Upper lobe of left lung (tissue), 6 donors: Measurements from ENCODE around the gene PFDN2. TPM values are rescaled to one million over a fixed set of nuclear protein-coding genes. Genes with fewer than 3 reads are reported as not detected.

ENCODE experiments used
- ATAC-seq, 2 donors: fragments of 200-7000 bp; cut with Tn5 transposase; one replicate each; pipeline ENCODE4 v1.9.1; 2022; ENCODE audit warnings: mild to moderate bottlenecking in 2 of 2, moderate library complexity in 2 of 2; ENCODE audit not compliant: low FRiP score in 2 of 2
- DNase-seq, 2 donors: peaks; one replicate each; pipeline ENCODE4 v3.0.0-alpha.2; 2019 to 2020
- H3K27ac ChIP-seq, 4 donors: fragments of 200-600 bp; sonication (generic); one replicate each; pipeline ENCODE4 v1.5.1; 2016 to 2019
- H3K27me3 ChIP-seq, 4 donors: fragments of 200-600 bp; sonication (generic); one replicate each; pipeline ENCODE4 v1.5.1; 2017 to 2019
- H3K36me3 ChIP-seq, 4 donors: fragments of 200-600 bp; sonication (generic); one replicate each; pipeline ENCODE4 v1.5.1; 2016 to 2019
- H3K4me1 ChIP-seq, 4 donors: fragments of 200-600 bp; sonication (generic); one replicate each; pipeline ENCODE4 v1.5.1; 2018 to 2019
- H3K4me3 ChIP-seq, 4 donors: fragments of 200-600 bp; sonication (generic); one replicate each; pipeline ENCODE4 v1.5.1; 2017 to 2019; ENCODE audit warnings: mild to moderate bottlenecking in 2 of 4, moderate library complexity in 1 of 4
- H3K9me3 ChIP-seq, 4 donors: fragments of 200-600 bp; sonication (generic); one replicate each; pipeline ENCODE4 v1.5.1; 2018 to 2019
- EP300 ChIP-seq, 4 donors: sonication (generic); formaldehyde crosslinking; IDR thresholded peaks; one replicate each; pipeline ENCODE4 v1.5.1; 2017; ENCODE audit warnings: antibody characterized with exemption in 4 of 4, control low read depth in 2 of 4
- POLR2A ChIP-seq, 4 donors: fragments of 450-650 bp; IDR thresholded peaks; one replicate each; pipeline ENCODE4 v1.5.1; 2016 to 2017; ENCODE audit warnings: antibody characterized with exemption in 4 of 4, mild to moderate bottlenecking in 2 of 4
- POLR2AphosphoS5 ChIP-seq, 2 donors: sonication (generic); formaldehyde crosslinking; IDR thresholded peaks; one replicate each; pipeline ENCODE4 v1.5.1; 2017; ENCODE audit warnings: antibody characterized with exemption in 2 of 2
- WGBS, 2 donors: methylation state at CpG; one replicate each; pipeline ENCODE4 v1.1.5; 2017 to 2018; 5-methylcytosine and 5-hydroxymethylcytosine counted together
- total RNA-seq, 6 donors: library from RNA; depleted of rRNA in 4 of 6; stranded (reverse); fragments of >200 nt in 4 of 6; gene quantifications; one replicate each; pipeline versions ENCODE4 v1.1.0 to v1.2.1, GENCODE V29; 2016 to 2021
- TF ChIP-seq, protein P1 (sequence below), 6 experiments: fragments of 450-650 bp in 4 of 6; fragments of 200-600 bp in 2 of 6; sonication (generic) in 2 of 6; IDR thresholded peaks; one replicate each; pipeline ENCODE4 v1.5.1; 2016 to 2019; ENCODE audit warnings: antibody characterized with exemption in 6 of 6
- donor health status: DM: no; HTN: no; CAD: no; lungs with moderate emphysema.
- donor health status: DM: no; HTN: yes; CAD: no; lungs with severe emphysema.

Gene PFDN2
- total RNA-seq, 6 donors from 2014 or later: 17.8 to 55.9 (median 41.4) TPM

- DNase-seq (no peak), ATAC-seq (no peak)
- Histone ChIP-seq H3K4me1 (peaks cover 15 to 63% (median 50%) of the 10 kb centered on the region in 4 donors), H3K27ac (peak overlapping the region in 2 of 4 donors; percentile 52 to 79), H3K9me3 (no peaks in the 10 kb centered on the region), H3K27me3 (no peaks in the 10 kb centered on the region), H3K36me3 (no peaks in the 10 kb centered on the region), H3K4me3 (peak overlapping the region in 1 of 4 donors; percentile 3)
- 53% methylated on average over 4 of the region's 4 CpGs for WGBS, 2 donors
- TF ChIP-seq, protein P1, sequence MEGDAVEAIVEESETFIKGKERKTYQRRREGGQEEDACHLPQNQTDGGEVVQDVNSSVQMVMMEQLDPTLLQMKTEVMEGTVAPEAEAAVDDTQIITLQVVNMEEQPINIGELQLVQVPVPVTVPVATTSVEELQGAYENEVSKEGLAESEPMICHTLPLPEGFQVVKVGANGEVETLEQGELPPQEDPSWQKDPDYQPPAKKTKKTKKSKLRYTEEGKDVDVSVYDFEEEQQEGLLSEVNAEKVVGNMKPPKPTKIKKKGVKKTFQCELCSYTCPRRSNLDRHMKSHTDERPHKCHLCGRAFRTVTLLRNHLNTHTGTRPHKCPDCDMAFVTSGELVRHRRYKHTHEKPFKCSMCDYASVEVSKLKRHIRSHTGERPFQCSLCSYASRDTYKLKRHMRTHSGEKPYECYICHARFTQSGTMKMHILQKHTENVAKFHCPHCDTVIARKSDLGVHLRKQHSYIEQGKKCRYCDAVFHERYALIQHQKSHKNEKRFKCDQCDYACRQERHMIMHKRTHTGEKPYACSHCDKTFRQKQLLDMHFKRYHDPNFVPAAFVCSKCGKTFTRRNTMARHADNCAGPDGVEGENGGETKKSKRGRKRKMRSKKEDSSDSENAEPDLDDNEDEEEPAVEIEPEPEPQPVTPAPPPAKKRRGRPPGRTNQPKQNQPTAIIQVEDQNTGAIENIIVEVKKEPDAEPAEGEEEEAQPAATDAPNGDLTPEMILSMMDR (IDR thresholded peaks at IDR 0.05): no peak
- TF ChIP-seq POLR2AphosphoS5 (IDR thresholded peaks at IDR 0.05) (no peak), EP300 (IDR thresholded peaks at IDR 0.05) (no peak), POLR2A (IDR thresholded peaks at IDR 0.05) (no peak)
Measured at GRCh38 chr1:161086457-161086856, 31.4 kb downstream of the PFDN2 start.

GRCh38 chr1:161085165-161085564, 32.7 kb downstream of the PFDN2 start:
- DNase-seq (no peak), ATAC-seq (no peak)
- WGBS, 2 donors: 51 to 72% methylated on average over 2 of the region's 2 CpGs
- Histone ChIP-seq H3K36me3 (no peaks in the 10 kb centered on the region), H3K27me3 (no peaks in the 10 kb centered on the region), H3K9me3 (no peaks in the 10 kb centered on the region), H3K4me3 (no peak overlapping the region), H3K27ac (peak overlapping the region; percentile 42 to 79 (median 76)), H3K4me1 (peaks cover 15 to 66% (median 51%) of the 10 kb centered on the region in 4 donors)
- TF ChIP-seq EP300 (IDR thresholded peaks at IDR 0.05) (no peak), POLR2A (IDR thresholded peaks at IDR 0.05) (no peak), POLR2AphosphoS5 (IDR thresholded peaks at IDR 0.05) (no peak)
- TF ChIP-seq, protein P1 (IDR thresholded peaks at IDR 0.05): no peak

DNA sequence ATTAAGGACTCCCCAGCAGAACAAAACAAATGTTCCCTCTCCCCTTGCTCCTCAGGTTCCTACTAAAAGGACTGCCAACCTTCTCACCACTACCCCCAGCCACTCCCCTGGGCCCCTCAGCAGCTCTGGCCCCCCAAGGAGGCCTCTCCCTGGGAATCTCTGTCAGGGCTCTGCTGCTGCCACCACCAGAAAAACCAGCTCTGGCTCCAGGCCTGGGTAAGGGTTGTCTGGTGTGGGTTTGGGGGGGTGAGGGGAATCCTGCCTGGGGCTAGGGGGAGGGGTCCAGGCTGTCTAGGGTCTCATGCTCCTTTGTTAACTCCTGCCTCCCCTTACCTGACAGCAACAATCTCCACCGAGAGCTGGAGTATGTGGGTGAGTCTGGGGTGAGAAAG, 33.2 kb downstream of the PFDN2 start:
- no peaks in the 10 kb centered on the region for H3K36me3 ChIP-seq
- TF ChIP-seq, protein P1 (IDR thresholded peaks at IDR 0.05): no peak
- TF ChIP-seq POLR2A (IDR thresholded peaks at IDR 0.05): no peak
- no peak for TF ChIP-seq EP300 (IDR thresholded peaks at IDR 0.05)
- TF ChIP-seq POLR2AphosphoS5 (IDR thresholded peaks at IDR 0.05): no peak
- ATAC-seq: no peak
- H3K4me1 ChIP-seq: peaks cover 15 to 61% (median 49%) of the 10 kb centered on the region in 4 donors
- H3K27me3 ChIP-seq: no peaks in the 10 kb centered on the region
- H3K4me3 ChIP-seq: no peak overlapping the region
- peak overlapping the region; percentile 42 to 79 (median 76) for H3K27ac ChIP-seq
- WGBS, 2 donors: 86 to 100% methylated on average over 1 of the region's 1 CpG
- no peaks in the 10 kb centered on the region for H3K9me3 ChIP-seq
- DNase-seq: no peak

DNA sequence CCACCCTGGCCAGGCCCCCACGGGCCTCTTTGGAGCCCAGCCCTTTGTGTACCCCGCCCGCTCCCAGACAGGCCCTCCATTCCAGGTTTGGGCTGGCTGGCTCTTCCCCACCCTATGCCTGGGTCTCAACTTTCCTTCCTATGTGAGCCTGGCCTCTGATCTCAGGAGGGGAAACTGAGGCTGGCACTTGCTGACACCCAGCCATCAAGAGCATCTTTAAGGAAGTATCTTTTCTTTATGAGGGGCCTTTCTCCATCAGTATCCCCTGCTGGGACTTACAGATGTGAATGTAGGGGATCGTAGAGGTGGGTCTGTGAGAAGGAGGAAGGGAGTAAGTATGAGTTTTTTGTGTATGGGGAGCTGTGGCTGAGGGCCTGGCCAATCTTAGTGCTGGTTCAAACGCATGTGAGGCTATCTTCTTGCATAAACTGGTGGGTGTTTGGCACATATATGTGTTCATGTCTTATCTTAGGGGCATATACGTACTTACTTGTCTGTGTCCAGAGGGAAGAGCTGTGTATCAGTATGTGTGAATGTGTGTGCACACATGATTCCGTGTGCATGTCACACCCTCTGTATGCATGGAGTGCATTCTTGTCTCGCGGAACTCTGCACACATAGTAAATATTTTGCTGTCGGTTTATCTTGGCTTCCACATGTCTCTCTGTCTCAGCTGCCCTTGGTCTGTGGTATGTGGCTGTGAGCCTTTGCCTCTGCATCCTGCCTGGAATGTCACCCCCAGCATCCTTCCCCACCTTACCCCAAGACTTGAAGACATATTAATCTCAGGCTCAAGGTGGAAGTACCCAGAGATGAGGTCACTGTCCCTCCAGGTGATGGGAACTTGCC, 33.9 kb downstream of the PFDN2 start:
- TF ChIP-seq, protein P1 (IDR thresholded peaks at IDR 0.05): no peak
- TF ChIP-seq POLR2A (IDR thresholded peaks at IDR 0.05): peak in 1 of 4 donors; percentile 6
- Histone ChIP-seq H3K4me3 (no peak overlapping the region), H3K27ac (peak overlapping the region; percentile 54 to 79 (median 76)), H3K9me3 (no peaks in the 10 kb centered on the region), H3K4me1 (peaks cover 15 to 60% (median 45%) of the 10 kb centered on the region in 4 donors), H3K27me3 (no peaks in the 10 kb centered on the region), H3K36me3 (no peaks in the 10 kb centered on the region)
- WGBS, 2 donors: 51 to 68% methylated on average over 7 to 10 of the region's 10 CpGs
- DNase-seq (no peak), ATAC-seq (no peak)
